GM18867 (cell line): ENCODE data around the gene ARHGAP15.

Experiments
- ATAC-seq: cut with Tn5 transposase; IDR thresholded peaks from one replicate; pipeline ENCODE4 v1.9.1; 2021; ENCODE audit warnings: mild to moderate bottlenecking, moderate library complexity; ENCODE audit not compliant: unreplicated experiment

Gene ARHGAP15

GRCh38 chr2:143392358-143392757 is 263.1 kb downstream of the ARHGAP15 start:
- ATAC-seq = no peak

DNA sequence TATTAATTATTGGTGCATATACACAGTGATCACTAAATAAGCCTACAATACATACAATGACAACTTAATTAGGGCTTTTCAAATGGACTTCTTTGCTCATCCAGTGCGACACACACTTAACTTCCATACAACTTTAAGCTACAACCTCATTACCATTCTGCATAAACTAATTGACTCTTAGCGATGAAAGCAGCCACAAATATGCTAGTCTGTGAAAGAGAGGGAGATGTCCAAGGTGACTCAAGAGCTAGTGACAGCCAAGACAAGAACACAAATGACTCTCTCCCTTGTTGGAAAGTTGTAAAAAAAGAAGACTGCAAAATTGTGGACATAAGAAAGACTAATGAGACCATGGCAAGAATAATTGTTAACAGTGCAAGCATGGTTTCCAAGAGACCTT is 264.8 kb downstream of the ARHGAP15 start:
- ATAC-seq = no peak

GRCh38 chr2:143397884-143398614 is 268.8 kb downstream of the ARHGAP15 start:
- peak; percentile 72 for ATAC-seq

GRCh38 chr2:143398781-143399180 is 269.6 kb downstream of the ARHGAP15 start:
- ATAC-seq = no peak

DNA sequence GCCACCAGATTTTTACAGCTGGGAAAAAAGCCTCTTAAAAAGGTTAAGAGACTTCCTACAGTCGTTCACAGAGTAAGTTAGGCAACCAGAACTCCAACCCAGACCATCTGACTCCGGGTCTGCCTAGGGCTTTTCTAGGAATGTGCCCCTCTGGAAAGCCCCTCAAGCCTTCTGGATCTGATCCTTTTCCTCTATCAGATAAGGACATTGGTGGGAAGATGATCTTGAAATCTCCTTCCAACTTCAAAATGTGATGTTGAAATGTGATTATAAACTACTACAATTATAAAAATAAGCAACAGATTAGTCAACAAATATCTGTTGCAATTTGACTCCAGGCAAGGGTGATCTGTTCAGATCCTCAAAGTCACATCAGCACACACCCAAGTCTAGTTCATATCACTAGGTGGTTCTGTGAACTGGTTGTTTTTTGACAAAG is 270.4 kb downstream of the ARHGAP15 start:
- no peak for ATAC-seq

DNA sequence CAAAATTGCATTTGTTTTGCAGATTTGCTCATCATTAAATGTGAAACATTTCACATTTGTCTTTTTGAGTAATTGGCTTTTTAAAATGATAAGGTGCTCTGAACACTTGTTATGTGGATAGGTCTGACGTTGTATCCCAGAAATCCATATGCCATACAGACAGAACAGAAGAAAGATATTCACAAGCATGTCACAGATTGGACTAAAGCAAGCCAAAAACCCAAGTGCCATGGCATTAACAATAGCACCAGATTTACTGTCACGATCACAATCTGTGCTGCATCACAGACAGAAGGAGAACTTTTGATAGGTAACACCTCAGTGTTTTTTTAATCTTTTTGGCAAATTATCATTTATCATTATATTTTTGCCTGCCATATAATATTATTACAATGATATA is 272.6 kb downstream of the ARHGAP15 start:
- no peak for ATAC-seq

DNA sequence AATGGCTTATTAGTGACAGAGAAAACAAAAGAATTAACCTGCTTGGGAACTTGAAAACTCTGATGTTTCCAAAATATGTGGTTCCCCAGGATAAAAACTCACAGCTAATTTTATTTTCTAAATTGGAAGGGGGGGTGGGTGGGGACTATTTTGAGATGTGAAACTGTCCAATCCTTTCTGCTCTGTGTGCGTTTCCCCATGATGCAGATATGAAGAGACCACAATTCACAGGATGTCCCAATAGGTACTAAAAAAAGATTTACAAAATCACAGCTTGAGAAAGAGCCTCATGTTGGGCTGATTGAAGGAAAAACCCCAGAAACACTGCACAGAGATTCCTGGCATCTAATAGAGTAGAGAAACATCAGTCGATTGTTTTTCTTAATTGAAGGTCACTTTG is 273.2 kb downstream of the ARHGAP15 start:
- no peak for ATAC-seq

- ATAC-seq = no peak
These were observed 281.1 kb downstream of the ARHGAP15 start for GRCh38 chr2:143410082-143410897.

DNA sequence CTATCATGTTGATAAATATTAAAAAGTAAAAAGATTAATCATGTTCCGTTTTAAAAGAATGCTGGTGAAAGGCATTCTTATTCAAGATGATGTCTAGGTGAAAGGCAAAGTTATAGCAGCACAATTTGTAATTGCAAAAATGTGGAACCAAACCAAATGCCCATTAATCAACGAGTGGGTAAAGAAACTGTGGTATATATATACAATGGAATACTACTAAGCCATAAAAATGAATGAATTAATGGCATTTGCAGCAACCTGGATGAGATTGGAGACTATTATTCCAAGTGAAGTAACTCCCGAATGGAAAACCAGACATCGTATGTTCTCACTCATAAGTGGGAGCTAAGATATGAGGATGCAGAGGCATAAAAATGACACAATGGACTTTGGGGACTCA is 286.4 kb downstream of the ARHGAP15 start:
- no peak for ATAC-seq

- ATAC-seq = no peak
These were observed 288.2 kb downstream of the ARHGAP15 start for GRCh38 chr2:143417428-143417827.

DNA sequence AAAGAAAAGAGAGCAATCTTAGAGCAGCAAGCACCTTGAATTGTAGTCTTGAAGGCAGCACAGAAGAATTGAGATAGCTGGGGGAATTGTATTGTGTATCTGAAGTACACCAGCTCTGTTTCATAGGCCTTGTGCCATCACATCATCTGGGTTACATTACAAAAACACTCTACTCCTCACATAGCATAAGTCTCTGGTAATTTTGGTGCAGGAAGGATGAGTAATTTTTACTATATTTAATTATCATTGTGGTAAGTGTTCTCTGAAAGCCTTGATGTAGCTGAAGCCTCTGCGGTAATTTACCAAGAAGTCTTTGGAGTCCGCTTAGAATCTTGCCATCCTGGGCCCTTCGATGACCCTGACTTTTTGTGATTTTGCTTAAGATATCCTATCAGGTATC is 291.1 kb downstream of the ARHGAP15 start:
- ATAC-seq = no peak

DNA sequence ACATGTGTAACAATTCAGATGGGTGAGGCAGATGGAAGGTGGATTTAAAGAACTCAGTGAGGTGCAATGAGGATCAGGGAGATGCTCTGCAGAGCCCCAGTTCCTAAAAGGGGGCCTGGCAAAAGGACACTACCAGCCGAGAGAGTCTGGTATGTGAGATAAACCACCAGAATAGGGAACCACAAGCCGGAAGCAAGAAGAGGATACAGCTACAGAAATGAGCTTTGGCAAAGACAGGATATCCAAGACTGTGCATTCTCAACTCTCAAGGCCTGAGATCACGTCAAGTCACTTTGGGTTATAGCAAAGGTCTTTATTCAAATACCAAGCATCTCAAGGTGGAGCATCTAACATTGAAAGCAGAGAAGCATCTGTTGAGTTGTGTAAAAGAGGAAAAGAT is 293.5 kb downstream of the ARHGAP15 start:
- no peak for ATAC-seq

DNA sequence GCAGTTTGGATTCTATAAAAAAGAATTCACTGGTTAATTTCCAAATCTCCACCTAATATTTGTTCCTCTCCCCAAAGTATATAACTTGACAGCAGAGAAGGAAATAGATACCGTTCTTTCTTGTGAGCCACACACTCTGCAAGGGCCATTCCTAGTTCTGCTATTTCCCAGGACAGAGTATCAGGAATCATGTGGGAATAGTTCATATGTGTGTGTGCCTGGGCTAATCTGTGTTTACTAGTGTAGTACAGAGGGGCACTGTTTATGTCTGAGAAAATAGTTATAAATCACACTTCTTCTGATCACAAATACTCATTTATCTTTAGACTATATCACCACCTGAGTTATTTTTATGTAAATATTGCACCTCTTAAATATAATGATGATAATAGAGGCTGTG is 296.7 kb downstream of the ARHGAP15 start:
- ATAC-seq = no peak

DNA sequence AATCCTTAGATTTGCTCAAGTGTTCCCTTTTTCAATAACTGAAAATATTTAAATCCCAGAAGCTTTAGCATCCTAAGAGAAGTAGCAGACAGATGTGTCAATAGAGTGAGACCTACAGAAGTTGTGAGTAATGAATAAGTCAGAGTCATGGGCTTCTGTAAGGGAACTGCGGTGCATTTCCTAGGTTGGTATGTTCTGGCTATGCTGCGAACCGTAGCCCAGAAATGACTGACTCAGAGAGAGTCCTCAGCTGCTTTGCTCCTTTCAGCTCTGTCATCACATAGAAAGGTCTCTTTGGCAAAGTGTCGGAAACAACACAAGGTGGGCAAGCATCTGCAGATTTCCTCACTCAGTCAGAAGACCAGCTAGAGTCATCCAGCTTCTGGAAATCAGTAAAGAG is 297.1 kb downstream of the ARHGAP15 start:
- no peak for ATAC-seq

GRCh38 chr2:143428700-143429099 is 299.5 kb downstream of the ARHGAP15 start:
- ATAC-seq = no peak

- ATAC-seq = no peak
These were observed 300.9 kb downstream of the ARHGAP15 start for GRCh38 chr2:143429932-143430679.

DNA sequence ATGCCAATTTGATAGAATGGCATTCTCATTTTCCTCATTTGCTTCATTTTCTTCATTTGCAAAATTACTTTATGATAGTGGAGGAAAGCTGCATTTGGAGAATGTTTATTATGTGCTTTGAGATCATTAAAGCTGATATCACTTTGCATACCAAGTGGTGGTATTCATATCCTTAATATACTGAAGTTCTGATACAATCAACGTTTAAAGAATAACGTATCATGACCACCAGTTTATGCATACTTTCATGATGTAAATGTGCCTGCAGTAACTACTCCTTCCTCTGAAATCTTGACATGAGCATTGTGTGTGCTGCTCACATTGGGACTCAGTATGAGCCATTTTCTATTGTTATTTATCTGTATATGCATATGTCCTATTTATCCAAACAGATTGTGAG is 302.1 kb downstream of the ARHGAP15 start:
- ATAC-seq = no peak

GRCh38 chr2:143433251-143433650 is 304.0 kb downstream of the ARHGAP15 start:
- no peak for ATAC-seq

DNA sequence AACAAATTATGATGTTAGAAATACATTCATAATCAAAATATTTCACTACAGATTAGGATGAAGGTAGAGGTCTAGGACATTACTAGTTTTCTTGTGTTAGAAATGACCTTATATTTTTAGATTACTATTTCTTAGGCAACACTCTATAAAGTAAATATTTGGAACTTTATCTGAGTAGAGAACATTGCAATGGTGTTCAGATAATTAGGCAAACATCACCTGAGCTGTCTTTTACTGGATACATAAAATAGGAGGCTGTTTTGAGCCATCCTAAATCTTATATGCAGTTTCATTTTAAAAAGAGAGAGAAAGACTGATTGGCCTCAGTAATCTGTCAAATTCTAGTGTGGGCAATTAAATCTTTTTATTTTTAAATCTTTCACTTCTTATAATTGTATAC is 304.6 kb downstream of the ARHGAP15 start:
- no peak for ATAC-seq

- no peak for ATAC-seq
These were observed 305.2 kb downstream of the ARHGAP15 start for GRCh38 chr2:143434445-143434844.

GRCh38 chr2:143435131-143435530 is 305.9 kb downstream of the ARHGAP15 start:
- no peak for ATAC-seq

DNA sequence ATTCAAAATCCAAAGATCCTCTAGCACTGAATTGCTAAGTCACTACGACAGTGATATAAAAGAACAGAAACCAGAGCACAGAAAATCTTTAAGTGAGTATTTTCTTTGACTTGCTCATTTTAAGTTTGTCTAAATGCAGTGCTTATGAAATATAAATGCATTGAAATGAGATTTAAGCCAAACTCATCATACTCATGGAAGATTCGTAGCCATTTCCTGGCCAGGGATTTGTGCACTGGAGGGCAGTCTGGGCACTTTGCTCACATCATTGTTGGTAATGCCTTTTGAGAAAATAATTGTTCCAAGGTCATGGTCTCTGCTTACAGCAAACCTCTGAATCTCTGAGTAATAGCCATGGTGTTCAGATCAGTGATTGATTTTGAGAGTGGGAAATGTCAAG is 307.7 kb downstream of the ARHGAP15 start:
- no peak for ATAC-seq
